ENCODE measurements around the gene BTN1A1. TPM values are rescaled to one million over a fixed set of nuclear protein-coding genes. Genes with fewer than 3 reads are reported as not detected.

BTN1A1 gene
- total RNA-seq, 2 donors from 2014 or later = 0.23 TPM; not detected in 1

- 0% methylated on average over 19 of the region's 19 CpGs for WGBS
- Histone ChIP-seq H3K9me3 (no peaks in the 10 kb centered on the region), H3K4me3 (peak overlapping the region; percentile 30 to 31)
Observed at GRCh38 chr6:26553635-26554446, 53.7 kb downstream of the BTN1A1 start.

GRCh38 chr6:26554447-26554696, 54.3 kb downstream of the BTN1A1 start:
- Histone ChIP-seq H3K4me1 (replicated peaks) (no peaks in the 10 kb centered on the region), H3K36me3 (no peaks in the 10 kb centered on the region), H3K27ac (peak overlapping the region; percentile 61 to 71), H3K4me3 (peak overlapping the region in 1 of 2 donors; percentile 2), H3K9me3 (no peaks in the 10 kb centered on the region), H3K27me3 (replicated peaks; ENCODE audit: insufficient read depth) (no peaks in the 10 kb centered on the region)
- WGBS = 5% methylated on average over 1 of the region's 1 CpG
- intact Hi-C loops (cut with DNase I) = loop anchor here (10.0 kb wide), 1 partner anchor 920 kb away; the partner anchor contains the start of gene ZNF184
- no peak for TF ChIP-seq POLR2A (IDR thresholded peaks at IDR 0.05)
- no peak for TF ChIP-seq POLR2AphosphoS5 (IDR thresholded peaks at IDR 0.05)
- TF ChIP-seq, protein P1, sequence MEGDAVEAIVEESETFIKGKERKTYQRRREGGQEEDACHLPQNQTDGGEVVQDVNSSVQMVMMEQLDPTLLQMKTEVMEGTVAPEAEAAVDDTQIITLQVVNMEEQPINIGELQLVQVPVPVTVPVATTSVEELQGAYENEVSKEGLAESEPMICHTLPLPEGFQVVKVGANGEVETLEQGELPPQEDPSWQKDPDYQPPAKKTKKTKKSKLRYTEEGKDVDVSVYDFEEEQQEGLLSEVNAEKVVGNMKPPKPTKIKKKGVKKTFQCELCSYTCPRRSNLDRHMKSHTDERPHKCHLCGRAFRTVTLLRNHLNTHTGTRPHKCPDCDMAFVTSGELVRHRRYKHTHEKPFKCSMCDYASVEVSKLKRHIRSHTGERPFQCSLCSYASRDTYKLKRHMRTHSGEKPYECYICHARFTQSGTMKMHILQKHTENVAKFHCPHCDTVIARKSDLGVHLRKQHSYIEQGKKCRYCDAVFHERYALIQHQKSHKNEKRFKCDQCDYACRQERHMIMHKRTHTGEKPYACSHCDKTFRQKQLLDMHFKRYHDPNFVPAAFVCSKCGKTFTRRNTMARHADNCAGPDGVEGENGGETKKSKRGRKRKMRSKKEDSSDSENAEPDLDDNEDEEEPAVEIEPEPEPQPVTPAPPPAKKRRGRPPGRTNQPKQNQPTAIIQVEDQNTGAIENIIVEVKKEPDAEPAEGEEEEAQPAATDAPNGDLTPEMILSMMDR (IDR thresholded peaks at IDR 0.05) = no peak
- no peak for DNase-seq (ENCODE audit: low spot score)

More at GRCh38 chr6:26553635-26554446, 53.7 kb downstream of the BTN1A1 start:
- peak overlapping the region; percentile 61 to 71 for H3K27ac ChIP-seq
- intact Hi-C loops (cut with DNase I) = loop anchor here (2.0 to 10.0 kb wide), 2 partner anchors 33 to 921 kb away; partner anchors contain the start of gene ZNF184
- no peaks in the 10 kb centered on the region for H3K4me1 ChIP-seq (replicated peaks)
- no peaks in the 10 kb centered on the region for H3K36me3 ChIP-seq
- peak; percentile 82 for TF ChIP-seq POLR2AphosphoS5 (IDR thresholded peaks at IDR 0.05)
- TF ChIP-seq, protein P1 (IDR thresholded peaks at IDR 0.05) = no peak
- TF ChIP-seq POLR2A (IDR thresholded peaks at IDR 0.05) = no peak
- peak; percentile 70 for DNase-seq (ENCODE audit: low spot score)
- H3K27me3 ChIP-seq (replicated peaks; ENCODE audit: insufficient read depth) = no peaks in the 10 kb centered on the region

GRCh38 chr6:26554697-26555504, 54.8 kb downstream of the BTN1A1 start:
- H3K27ac ChIP-seq = peak overlapping the region; percentile 5 to 71
- no peaks in the 10 kb centered on the region for H3K27me3 ChIP-seq (replicated peaks; ENCODE audit: insufficient read depth)
- H3K9me3 ChIP-seq = no peaks in the 10 kb centered on the region
- H3K36me3 ChIP-seq = no peaks in the 10 kb centered on the region
- intact Hi-C loops (cut with DNase I) = loop anchor here (10.0 kb wide), 1 partner anchor 920 kb away; the partner anchor contains the start of gene ZNF184
- 19% methylated on average over 27 of the region's 27 CpGs for WGBS
- TF ChIP-seq POLR2AphosphoS5 (IDR thresholded peaks at IDR 0.05) (no peak), POLR2A (IDR thresholded peaks at IDR 0.05) (no peak)
- TF ChIP-seq, protein P1 (IDR thresholded peaks at IDR 0.05) = no peak
- no peaks in the 10 kb centered on the region for H3K4me1 ChIP-seq (replicated peaks)
- peak overlapping the region in 1 of 2 donors; percentile 2 for H3K4me3 ChIP-seq
- DNase-seq (ENCODE audit: low spot score) = no peak

DNA sequence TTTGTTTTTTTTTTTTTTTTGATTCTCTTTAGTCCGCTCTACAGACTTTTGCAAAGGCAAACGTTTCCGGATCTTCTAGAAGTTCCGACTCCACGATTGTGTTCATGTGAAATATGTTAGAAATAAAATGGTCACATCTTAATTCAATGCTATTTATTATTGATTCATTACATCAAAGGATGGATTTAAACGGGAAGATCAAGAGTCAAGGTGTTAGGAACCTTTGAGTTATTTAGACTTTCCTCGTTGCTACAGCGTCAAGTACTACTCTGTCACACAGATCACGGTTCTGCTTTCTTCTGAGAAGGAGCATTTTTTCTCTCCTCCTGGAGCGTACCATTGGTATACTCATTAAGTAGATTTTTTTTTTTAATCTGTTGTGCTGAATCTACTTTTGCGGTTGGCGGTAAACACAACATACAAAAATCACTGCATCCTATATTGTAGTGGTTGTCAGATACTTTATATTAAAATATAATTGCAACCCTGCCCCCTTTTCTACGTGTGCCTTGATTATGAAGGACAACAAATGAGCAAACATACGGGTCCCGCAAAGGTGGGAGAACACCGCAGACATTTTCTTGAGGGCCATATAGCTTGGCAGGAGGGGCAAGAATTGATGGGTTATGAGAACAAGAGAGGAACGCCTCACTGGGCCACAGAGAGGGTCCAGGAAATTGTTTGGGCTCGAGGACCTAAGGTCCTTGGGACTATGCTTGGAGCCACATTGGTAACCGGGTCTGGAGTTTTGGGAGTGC, 55.6 kb downstream of the BTN1A1 start:
- H3K4me1 ChIP-seq (replicated peaks) = no peaks in the 10 kb centered on the region
- H3K36me3 ChIP-seq = no peaks in the 10 kb centered on the region
- WGBS = 54% methylated on average over 19 of the region's 19 CpGs
- no peak overlapping the region for H3K27ac ChIP-seq
- TF ChIP-seq, protein P1 (IDR thresholded peaks at IDR 0.05) = no peak
- TF ChIP-seq POLR2A (IDR thresholded peaks at IDR 0.05) (no peak), POLR2AphosphoS5 (IDR thresholded peaks at IDR 0.05) (no peak)
- H3K4me3 ChIP-seq = no peak overlapping the region
- DNase-seq (ENCODE audit: low spot score) = no peak
- no peaks in the 10 kb centered on the region for H3K27me3 ChIP-seq (replicated peaks; ENCODE audit: insufficient read depth)
- intact Hi-C loops (cut with DNase I) = loop anchor here (10.0 kb wide), 1 partner anchor 919 kb away; the partner anchor contains the start of gene ZNF184
- H3K9me3 ChIP-seq = no peaks in the 10 kb centered on the region

Data from prostate gland (tissue), 2 donors.